PC-3 (cell line): Measurements from ENCODE around the gene RREB1. TPM values are rescaled to one million over a fixed set of nuclear protein-coding genes. Genes with fewer than 3 reads are reported as not detected.
A peak's percentile ranks its signal among the peaks of the same experiment; 100 is the strongest.

Source experiments
- ATAC-seq: fragments of 200-7000 bp; cut with Tn5 transposase; 2 replicates; pipeline ENCODE4 v1.9.1; 2020; ENCODE audit warnings: mild to moderate bottlenecking, moderate library complexity
- BruUV-seq: library from RNA; stranded (reverse); fragments of 400-500 nt; replicated peaks from 2 replicates; lab custom pipeline; 2021; lab: Mats Ljungman, UMichigan
- CTCF ChIA-PET: fragments of 300-600 bp; sonication (Branson Sonifier 250); formaldehyde crosslinking; loops from one replicate; lab custom pipeline; 2022; ENCODE audit warnings: antibody characterized with exemption; lab: Charles Lee
- POLR2A ChIA-PET: fragments of 300-600 bp; sonication (Branson Sonifier 250); formaldehyde crosslinking; loops from one replicate; lab custom pipeline; 2022; ENCODE audit warnings: antibody characterized with exemption; ENCODE audit not compliant: unreplicated experiment; lab: Charles Lee
- DNase-seq: peaks from one replicate; pipeline ENCODE4 v3.0.0-alpha.2; 2015
- H2AFZ ChIP-seq: fragments of 300-600 bp; sonication (generic); 2 replicates; pipeline ENCODE4 v1.6.0; 2016; ENCODE audit warnings: antibody characterized with exemption, low read length
- H3F3A ChIP-seq: fragments of 300-600 bp; sonication (generic); one replicate; pipeline ENCODE4 v1.6.0; 2017; ENCODE audit warnings: antibody characterized with exemption, low read length, control low read depth, mild to moderate bottlenecking; ENCODE audit not compliant: unreplicated experiment
- H3K27ac ChIP-seq: fragments of 300-600 bp; sonication (generic); 2 replicates; pipeline ENCODE4 v1.5.1; 2016; ENCODE audit warnings: mild to moderate bottlenecking, low read length
- H3K27me3 ChIP-seq: fragments of 300-600 bp; sonication (generic); 2 replicates; pipeline ENCODE4 v1.6.1; 2016; ENCODE audit warnings: low read length, mixed read lengths
- H3K36me3 ChIP-seq: fragments of 300-600 bp; sonication (generic); 2 replicates; pipeline ENCODE4 v1.6.1; 2016; ENCODE audit warnings: low read depth, mixed run types, low read length, mixed read lengths
- H3K4me1 ChIP-seq: fragments of 300-600 bp; sonication (generic); 2 replicates; pipeline ENCODE4 v1.5.1; 2016; ENCODE audit warnings: low read length; ENCODE audit not compliant: insufficient read depth
- H3K4me2 ChIP-seq: fragments of 300-600 bp; sonication (generic); 2 replicates; pipeline ENCODE4 v1.6.0; 2016; ENCODE audit warnings: low read length
- H3K4me3 ChIP-seq: fragments of 300-600 bp; sonication (generic); 2 replicates; pipeline ENCODE4 v1.5.1; 2016; ENCODE audit warnings: mild to moderate bottlenecking, low read length, mixed read lengths
- H3K79me2 ChIP-seq: fragments of 300-600 bp; sonication (generic); 2 replicates; pipeline ENCODE4 v1.6.1; 2017; ENCODE audit warnings: low read length, mixed read lengths
- H3K9ac ChIP-seq: fragments of 300-600 bp; sonication (generic); 2 replicates; pipeline ENCODE4 v1.6.0; 2016; ENCODE audit warnings: mild to moderate bottlenecking, low read length
- H3K9me2 ChIP-seq: fragments of 300-600 bp; sonication (generic); replicated peaks from 2 replicates; pipeline ENCODE4 v1.6.1; 2016; ENCODE audit warnings: mixed run types, low read length, mixed read lengths
- H3K9me3 ChIP-seq: fragments of 300-600 bp; sonication (generic); 2 replicates; pipeline ENCODE4 v1.6.1; 2016; ENCODE audit warnings: low read length, mixed read lengths
- H4K20me1 ChIP-seq: fragments of 300-600 bp; sonication (generic); 2 replicates; pipeline ENCODE4 v1.6.1; 2016; ENCODE audit warnings: low read length, mixed read lengths
- EZH2 ChIP-seq: fragments of 300-600 bp; sonication (generic); IDR thresholded peaks from one replicate; pipeline ENCODE4 v1.6.1; 2017; ENCODE audit warnings: antibody characterized with exemption, mild to moderate bottlenecking, low read length; ENCODE audit not compliant: unreplicated experiment
- EZH2phosphoT487 ChIP-seq: fragments of 300-600 bp; sonication (generic); IDR thresholded peaks from 2 replicates; pipeline ENCODE4 v1.6.1; 2018; ENCODE audit warnings: mild to moderate bottlenecking, antibody characterized with exemption, low read length, borderline replicate concordance
- intact Hi-C: fragments of 100-400 bp; cut with micrococcal nuclease; formaldehyde crosslinking; loops from 2 replicates; pipeline ENCODE4 v1.9.0; 2023
- total RNA-seq: library from RNA; depleted of rRNA; stranded (reverse); fragments of >200 nt; gene quantifications from 2 replicates; pipeline ENCODE4 v1.2.3, GENCODE V29; 2014
- TF ChIP-seq, protein P1 (sequence below): fragments of 300-600 bp; sonication (generic); conservative IDR thresholded peaks from 2 replicates; pipeline ENCODE4 v1.5.1; 2017; ENCODE audit warnings: antibody characterized with exemption, low read depth, mild to moderate bottlenecking, low read length

Gene RREB1
- total RNA-seq, 1 experiment from 2014 or later, result 26.0 TPM

DNA sequence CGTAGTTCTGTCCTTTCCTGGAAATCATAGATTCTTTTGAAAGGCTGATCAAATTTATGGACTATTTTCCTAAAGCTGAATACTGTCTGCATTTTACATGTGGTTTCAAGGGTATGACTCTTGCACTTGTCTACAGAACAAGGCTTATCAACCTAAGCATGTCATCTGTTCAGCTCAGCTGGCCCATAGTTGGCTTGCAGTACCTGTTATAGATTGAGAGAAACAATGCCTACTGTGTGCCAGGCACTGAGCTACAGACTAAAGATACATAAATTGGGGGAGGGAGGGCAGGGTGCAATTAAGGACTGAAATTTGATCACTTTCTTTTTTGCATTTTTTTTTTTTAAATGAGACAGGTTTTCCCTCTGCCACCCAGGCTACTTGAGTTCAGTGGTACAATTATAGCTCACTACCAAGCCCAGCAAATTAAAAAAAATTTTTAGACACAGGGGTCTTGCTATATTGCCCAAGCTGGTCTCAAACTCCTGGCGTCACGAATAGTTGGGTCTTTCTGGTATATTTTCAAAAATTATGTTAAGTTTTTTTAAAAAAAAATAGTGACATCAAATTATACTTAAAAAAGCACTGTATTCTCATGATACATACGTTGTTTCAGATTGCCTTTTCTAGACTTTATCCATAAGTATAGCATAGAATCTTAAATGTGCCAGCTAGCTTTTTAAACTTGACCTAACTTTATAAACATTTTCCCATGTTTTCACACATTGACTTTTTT is 52.2 kb downstream of the RREB1 start:
- no peak overlapping the region for H3K4me2 ChIP-seq
- intact Hi-C loops, result no loop called here
- H4K20me1 ChIP-seq, result no peaks in the 10 kb centered on the region
- no peaks in the 10 kb centered on the region for H3K9me3 ChIP-seq
- H3K27ac ChIP-seq, result no peak overlapping the region
- no peak for DNase-seq
- no peaks in the 10 kb centered on the region for H3F3A ChIP-seq
- H3K27me3 ChIP-seq, result no peaks in the 10 kb centered on the region
- peaks cover 98% of the 10 kb centered on the region for H3K79me2 ChIP-seq
- ATAC-seq, result no peak
- no peak for TF ChIP-seq EZH2phosphoT487
- TF ChIP-seq, protein P1, sequence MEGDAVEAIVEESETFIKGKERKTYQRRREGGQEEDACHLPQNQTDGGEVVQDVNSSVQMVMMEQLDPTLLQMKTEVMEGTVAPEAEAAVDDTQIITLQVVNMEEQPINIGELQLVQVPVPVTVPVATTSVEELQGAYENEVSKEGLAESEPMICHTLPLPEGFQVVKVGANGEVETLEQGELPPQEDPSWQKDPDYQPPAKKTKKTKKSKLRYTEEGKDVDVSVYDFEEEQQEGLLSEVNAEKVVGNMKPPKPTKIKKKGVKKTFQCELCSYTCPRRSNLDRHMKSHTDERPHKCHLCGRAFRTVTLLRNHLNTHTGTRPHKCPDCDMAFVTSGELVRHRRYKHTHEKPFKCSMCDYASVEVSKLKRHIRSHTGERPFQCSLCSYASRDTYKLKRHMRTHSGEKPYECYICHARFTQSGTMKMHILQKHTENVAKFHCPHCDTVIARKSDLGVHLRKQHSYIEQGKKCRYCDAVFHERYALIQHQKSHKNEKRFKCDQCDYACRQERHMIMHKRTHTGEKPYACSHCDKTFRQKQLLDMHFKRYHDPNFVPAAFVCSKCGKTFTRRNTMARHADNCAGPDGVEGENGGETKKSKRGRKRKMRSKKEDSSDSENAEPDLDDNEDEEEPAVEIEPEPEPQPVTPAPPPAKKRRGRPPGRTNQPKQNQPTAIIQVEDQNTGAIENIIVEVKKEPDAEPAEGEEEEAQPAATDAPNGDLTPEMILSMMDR, result no peak
- TF ChIP-seq EZH2, result no peak
- peaks cover 34% of the 10 kb centered on the region for H3K4me1 ChIP-seq
- CTCF ChIA-PET, result interaction anchor here (0.6 kb wide), 1 partner anchor 40 kb away, joined by 7 read pairs; no protein-coding TSS in a partner anchor
- H3K9me2 ChIP-seq, result no peaks in the 10 kb centered on the region
- POLR2A ChIA-PET, result interaction anchor here (0.6 kb wide), 1 partner anchor 51 kb away, joined by 3 read pairs; no protein-coding TSS in a partner anchor
- H3K9ac ChIP-seq, result no peak overlapping the region
- 0 out of 2 replicates have a peak, but pooled peaks cover 8% of the 10 kb centered on the region for H3K36me3 ChIP-seq
- H3K4me3 ChIP-seq, result no peak overlapping the region
- H2AFZ ChIP-seq, result no peak overlapping the region
- BruUV-seq, result no TSS peak

DNA sequence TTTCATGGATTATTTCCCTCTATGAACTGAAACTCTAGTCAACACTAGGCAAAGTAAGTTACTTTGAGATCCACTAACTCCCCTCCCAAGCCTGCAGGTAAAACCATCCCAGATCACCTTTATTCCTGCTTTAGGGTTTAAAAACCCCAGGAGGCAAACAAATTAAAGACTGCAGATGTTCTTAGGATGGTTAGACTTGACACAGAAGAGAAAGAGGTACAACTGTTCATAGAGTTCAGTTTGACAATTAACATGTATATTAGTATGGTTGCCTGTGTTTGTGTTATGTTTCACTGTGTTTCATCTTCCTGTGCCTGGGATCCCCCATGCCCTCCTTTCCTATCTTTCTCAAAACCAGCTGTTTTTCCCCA is 53.5 kb downstream of the RREB1 start:
- BruUV-seq, result no TSS peak
- CTCF ChIA-PET, result no interaction called here
- Histone ChIP-seq H3K27ac (peak overlapping the region; percentile 28), H3K4me1 (peaks cover 40% of the 10 kb centered on the region), H3K27me3 (no peaks in the 10 kb centered on the region), H2AFZ (no peak overlapping the region), H3K79me2 (peaks cover 98% of the 10 kb centered on the region), H3K9me2 (no peaks in the 10 kb centered on the region), H3K9ac (no peak overlapping the region), H3F3A (no peaks in the 10 kb centered on the region), H3K9me3 (no peaks in the 10 kb centered on the region), H4K20me1 (0 out of 2 replicates have a peak, but pooled peaks cover 4% of the 10 kb centered on the region), H3K36me3 (0 out of 2 replicates have a peak, but pooled peaks cover 8% of the 10 kb centered on the region), H3K4me2 (peak overlapping the region; percentile 11; the same call in 1 of the 2 replicates), H3K4me3 (no peak overlapping the region)
- no peak for DNase-seq
- intact Hi-C loops, result no loop called here
- POLR2A ChIA-PET, result no interaction called here
- no peak for ATAC-seq
- TF ChIP-seq EZH2 (no peak), EZH2phosphoT487 (no peak)
- TF ChIP-seq, protein P1, result no peak

DNA sequence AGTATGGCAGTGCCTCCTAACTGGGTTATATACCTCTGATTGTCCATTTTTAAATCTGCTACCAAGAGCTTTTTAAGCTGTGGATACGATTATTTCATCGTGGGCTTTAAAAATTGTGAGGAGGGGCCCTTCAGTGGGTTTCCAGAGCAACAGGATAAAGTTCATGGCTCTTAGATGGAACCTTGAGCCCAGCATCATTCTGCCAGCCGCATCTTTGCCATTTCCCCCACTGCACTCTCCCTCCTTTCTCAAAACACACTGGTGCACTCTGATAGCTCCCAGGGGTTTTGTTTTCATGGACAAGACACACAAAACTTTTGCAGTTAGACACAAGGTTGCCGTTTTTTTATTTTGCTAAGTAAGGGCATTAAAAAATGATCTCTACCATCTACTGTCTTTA is 54.1 kb downstream of the RREB1 start:
- Histone ChIP-seq H3F3A (no peaks in the 10 kb centered on the region), H3K27ac (peak overlapping the region; percentile 28; the same call in 1 of the 2 replicates), H2AFZ (no peak overlapping the region), H3K9me3 (no peaks in the 10 kb centered on the region), H3K79me2 (peaks cover 98% of the 10 kb centered on the region), H3K36me3 (0 out of 2 replicates have a peak, but pooled peaks cover 8% of the 10 kb centered on the region), H3K27me3 (no peaks in the 10 kb centered on the region), H3K4me2 (no peak overlapping the region), H3K4me1 (peaks cover 34% of the 10 kb centered on the region), H3K9ac (no peak overlapping the region), H4K20me1 (peaks cover 10% of the 10 kb centered on the region; the same call in 1 of the 2 replicates), H3K9me2 (no peaks in the 10 kb centered on the region), H3K4me3 (no peak overlapping the region)
- CTCF ChIA-PET, result no interaction called here
- DNase-seq, result no peak
- BruUV-seq, result no TSS peak
- intact Hi-C loops, result no loop called here
- ATAC-seq, result no peak
- POLR2A ChIA-PET, result interaction anchor here (0.6 kb wide), 1 partner anchor 303 kb away, joined by 3 read pairs; no protein-coding TSS in a partner anchor
- TF ChIP-seq EZH2phosphoT487, result no peak
- TF ChIP-seq, protein P1, result no peak
- TF ChIP-seq EZH2, result no peak
